Thyroid gland (tissue), 4 donors: ENCODE data around the gene UBE3A.

Source experiments
- POLR2A ChIP-seq, 2 donors: fragments of 450-650 bp; IDR thresholded peaks; one replicate each; pipeline ENCODE4 v1.6.1; 2017; ENCODE audit warnings: antibody characterized with exemption in 2 of 2, mild to moderate bottlenecking in 2 of 2, moderate library complexity in 1 of 2
- TF ChIP-seq, protein P1 (sequence below), 6 experiments: fragments of 200-600 bp in 3 of 6; fragments of 450-650 bp in 3 of 6; sonication (generic) in 3 of 6; IDR thresholded peaks; one replicate each; pipeline ENCODE4 v1.5.1; 2016 to 2019; ENCODE audit warnings: antibody characterized with exemption in 6 of 6, mild to moderate bottlenecking in 2 of 6, inconsistent platforms in 1 of 6, moderate library complexity in 1 of 6

DNA sequence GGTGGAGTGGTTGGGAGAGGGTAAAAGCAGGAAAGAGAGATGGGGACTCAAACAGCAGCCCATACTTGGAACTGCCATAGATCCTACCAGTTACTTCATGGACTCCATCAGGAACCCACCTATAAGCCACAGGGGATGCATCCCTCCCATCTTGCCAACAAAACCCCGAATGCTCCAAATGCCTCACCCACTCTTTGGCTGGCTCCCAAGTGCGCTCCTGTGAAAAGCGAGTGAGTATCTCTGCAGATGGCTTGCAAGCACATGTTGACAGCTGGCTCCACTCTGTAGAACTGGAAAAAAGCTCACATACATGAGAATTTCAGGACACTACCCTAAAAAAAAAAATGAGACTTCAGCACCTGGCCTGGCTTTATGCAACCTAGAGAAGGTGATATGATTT, 151.0 kb downstream of the UBE3A start:
- TF ChIP-seq, protein P1, sequence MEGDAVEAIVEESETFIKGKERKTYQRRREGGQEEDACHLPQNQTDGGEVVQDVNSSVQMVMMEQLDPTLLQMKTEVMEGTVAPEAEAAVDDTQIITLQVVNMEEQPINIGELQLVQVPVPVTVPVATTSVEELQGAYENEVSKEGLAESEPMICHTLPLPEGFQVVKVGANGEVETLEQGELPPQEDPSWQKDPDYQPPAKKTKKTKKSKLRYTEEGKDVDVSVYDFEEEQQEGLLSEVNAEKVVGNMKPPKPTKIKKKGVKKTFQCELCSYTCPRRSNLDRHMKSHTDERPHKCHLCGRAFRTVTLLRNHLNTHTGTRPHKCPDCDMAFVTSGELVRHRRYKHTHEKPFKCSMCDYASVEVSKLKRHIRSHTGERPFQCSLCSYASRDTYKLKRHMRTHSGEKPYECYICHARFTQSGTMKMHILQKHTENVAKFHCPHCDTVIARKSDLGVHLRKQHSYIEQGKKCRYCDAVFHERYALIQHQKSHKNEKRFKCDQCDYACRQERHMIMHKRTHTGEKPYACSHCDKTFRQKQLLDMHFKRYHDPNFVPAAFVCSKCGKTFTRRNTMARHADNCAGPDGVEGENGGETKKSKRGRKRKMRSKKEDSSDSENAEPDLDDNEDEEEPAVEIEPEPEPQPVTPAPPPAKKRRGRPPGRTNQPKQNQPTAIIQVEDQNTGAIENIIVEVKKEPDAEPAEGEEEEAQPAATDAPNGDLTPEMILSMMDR (IDR thresholded peaks at IDR 0.05) = no peak
- TF ChIP-seq POLR2A (IDR thresholded peaks at IDR 0.05) = no peak
